Body of pancreas (tissue), 4 donors: ENCODE results near the gene CLDN6.

Experiments
- POLR2A ChIP-seq, 3 donors: fragments of 450-650 bp; IDR thresholded peaks; one replicate each; pipeline ENCODE4 v1.6.1; 2016; ENCODE audit warnings: antibody characterized with exemption in 3 of 3, mild to moderate bottlenecking in 2 of 3
- TF ChIP-seq, protein P1 (sequence below), 7 experiments: fragments of 450-650 bp in 4 of 7; fragments of 200-600 bp in 3 of 7; sonication (generic) in 3 of 7; IDR thresholded peaks; one replicate each; pipeline ENCODE4 v1.5.1; 2016 to 2019; ENCODE audit warnings: antibody characterized with exemption in 7 of 7

DNA sequence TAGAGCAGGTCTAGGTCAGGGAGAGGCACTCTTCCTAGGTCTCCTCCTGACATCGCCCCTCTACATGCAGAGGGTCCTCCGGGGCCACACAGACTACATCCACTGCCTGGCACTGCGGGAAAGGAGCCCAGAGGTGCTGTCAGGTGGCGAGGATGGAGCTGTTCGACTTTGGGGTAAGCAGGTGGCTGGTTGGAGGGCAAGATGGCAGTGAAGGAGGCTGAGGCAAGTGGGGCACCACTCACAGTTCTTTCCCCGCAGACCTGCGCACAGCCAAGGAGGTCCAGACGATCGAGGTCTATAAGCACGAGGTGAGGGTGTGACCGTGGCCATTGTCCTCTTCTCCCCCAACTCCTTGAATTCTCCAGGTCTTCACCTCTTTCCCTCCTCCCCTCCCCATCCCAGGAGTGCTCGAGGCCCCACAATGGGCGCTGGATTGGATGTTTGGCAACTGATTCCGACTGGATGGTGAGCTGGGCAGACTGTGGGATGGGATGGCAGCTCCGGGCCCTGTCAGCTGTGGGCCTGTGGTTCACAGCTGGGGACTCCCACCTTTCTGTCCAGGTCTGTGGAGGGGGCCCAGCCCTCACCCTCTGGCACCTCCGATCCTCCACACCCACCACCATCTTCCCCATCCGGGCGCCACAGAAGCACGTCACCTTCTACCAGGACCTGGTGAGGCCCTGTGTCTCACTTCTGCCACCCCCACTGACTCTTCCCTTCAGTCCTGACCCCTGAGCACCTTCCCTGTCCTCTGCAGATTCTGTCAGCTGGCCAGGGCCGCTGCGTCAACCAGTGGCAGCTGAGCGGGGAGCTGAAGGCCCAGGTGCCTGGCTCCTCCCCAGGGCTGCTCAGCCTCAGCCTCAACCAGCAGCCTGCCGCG is 8.9 kb upstream of the CLDN6 start:
- TF ChIP-seq POLR2A (IDR thresholded peaks at IDR 0.05) = no peak
- TF ChIP-seq, protein P1, sequence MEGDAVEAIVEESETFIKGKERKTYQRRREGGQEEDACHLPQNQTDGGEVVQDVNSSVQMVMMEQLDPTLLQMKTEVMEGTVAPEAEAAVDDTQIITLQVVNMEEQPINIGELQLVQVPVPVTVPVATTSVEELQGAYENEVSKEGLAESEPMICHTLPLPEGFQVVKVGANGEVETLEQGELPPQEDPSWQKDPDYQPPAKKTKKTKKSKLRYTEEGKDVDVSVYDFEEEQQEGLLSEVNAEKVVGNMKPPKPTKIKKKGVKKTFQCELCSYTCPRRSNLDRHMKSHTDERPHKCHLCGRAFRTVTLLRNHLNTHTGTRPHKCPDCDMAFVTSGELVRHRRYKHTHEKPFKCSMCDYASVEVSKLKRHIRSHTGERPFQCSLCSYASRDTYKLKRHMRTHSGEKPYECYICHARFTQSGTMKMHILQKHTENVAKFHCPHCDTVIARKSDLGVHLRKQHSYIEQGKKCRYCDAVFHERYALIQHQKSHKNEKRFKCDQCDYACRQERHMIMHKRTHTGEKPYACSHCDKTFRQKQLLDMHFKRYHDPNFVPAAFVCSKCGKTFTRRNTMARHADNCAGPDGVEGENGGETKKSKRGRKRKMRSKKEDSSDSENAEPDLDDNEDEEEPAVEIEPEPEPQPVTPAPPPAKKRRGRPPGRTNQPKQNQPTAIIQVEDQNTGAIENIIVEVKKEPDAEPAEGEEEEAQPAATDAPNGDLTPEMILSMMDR (IDR thresholded peaks at IDR 0.05) = no peak
